ENCODE measurements around the gene PCDHB12. TPM values are rescaled to one million over a fixed set of nuclear protein-coding genes. Genes with fewer than 3 reads are reported as not detected.
"Not testable (repeated sequence)": the region's sequence is repeated elsewhere in the genome, so short reads cannot be mapped to it uniquely, and the experiment has no call there.

PCDHB12 gene
- total and polyA plus RNA-seq, 8 donors: 0.46 to 2.5 (median 1.4) TPM

GRCh38 chr5:141213656-141214339 lies 5.3 kb downstream of the PCDHB12 start, which contains the start of gene PCDHB13:
Gene PCDHB13 (plus strand): TSS chr5:141213919. CDS start chr5:141214124, 205 bp downstream.
- intact Hi-C loops (cut with DNase I); H3K4me1 ChIP-seq; H3K36me3 ChIP-seq; H3K27ac ChIP-seq; H3K27me3 ChIP-seq; H3K9me3 ChIP-seq; FAIRE-seq: not testable (repeated sequence)
- peak within 1 kb of the TSS in 2 of 4 donors; percentile 10 to 21 for H3K4me3 ChIP-seq
- 7% methylated on average over 12 to 14 of the region's 18 CpGs for WGBS, 2 donors
- peak; percentile 43 to 75 (median 73) for DNase-seq
- TF ChIP-seq CTCF (IDR thresholded peaks at IDR 0.05): peak in 1 of 4 donors; percentile 27
- peak; percentile 80 to 95 (median 93) for ATAC-seq

- H3K27me3 ChIP-seq; DNase-seq; H3K27ac ChIP-seq; H3K36me3 ChIP-seq; intact Hi-C loops (cut with DNase I); H3K4me3 ChIP-seq; H3K4me1 ChIP-seq; FAIRE-seq; H3K9me3 ChIP-seq: not testable (repeated sequence)
- 50 to 67% methylated on average over 9 to 11 of the region's 12 CpGs for WGBS, 2 donors
- peak in 2 of 4 donors; percentile 14 to 48 for ATAC-seq
Measured at GRCh38 chr5:141214583-141214982, 6.1 kb downstream of the PCDHB12 start.

- FAIRE-seq; H3K9me3 ChIP-seq; intact Hi-C loops (cut with DNase I); H3K4me3 ChIP-seq; DNase-seq; H3K4me1 ChIP-seq; ATAC-seq; H3K27ac ChIP-seq; H3K27me3 ChIP-seq; H3K36me3 ChIP-seq: not testable (repeated sequence)
- WGBS, 2 donors: 28 to 40% methylated on average over 24 to 35 of the region's 40 CpGs
Measured at GRCh38 chr5:141215504-141215903, 7.0 kb downstream of the PCDHB12 start.

- H3K4me1 ChIP-seq; H3K27ac ChIP-seq; H3K9me3 ChIP-seq; FAIRE-seq; H3K36me3 ChIP-seq; H3K27me3 ChIP-seq; DNase-seq; H3K4me3 ChIP-seq; ATAC-seq; intact Hi-C loops (cut with DNase I): not testable (repeated sequence)
- 38 to 42% methylated on average over 7 to 19 of the region's 26 CpGs for WGBS, 2 donors
Measured at GRCh38 chr5:141216035-141216434, 7.5 kb downstream of the PCDHB12 start.

- H3K27ac ChIP-seq: no peak within 1 kb of the TSS
- H3K27me3 ChIP-seq: no peaks in the 10 kb centered on the region
- H3K9me3 ChIP-seq: peaks cover 0 to 19% (median 4%) of the 10 kb centered on the region in 4 donors
- 28 to 36% methylated on average over 15 of the region's 15 CpGs for WGBS, 2 donors
- peak within 1 kb of the TSS in 1 of 4 donors; percentile 7 for H3K4me3 ChIP-seq
- no peak for TF ChIP-seq CTCF (IDR thresholded peaks at IDR 0.05)
- FAIRE-seq (no peak), DNase-seq (no peak), ATAC-seq (peak in 3 of 4 donors; percentile 45 to 75 (median 65))
- no peaks in the 10 kb centered on the region for H3K36me3 ChIP-seq
- intact Hi-C loops (cut with DNase I): no loop called here
- no peaks in the 10 kb centered on the region for H3K4me1 ChIP-seq
Measured at GRCh38 chr5:141223112-141223783, 14.7 kb downstream of the PCDHB12 start, which contains the start of gene PCDHB14. Gene PCDHB14 (plus strand): TSS chr5:141223343. CDS start chr5:141223506, 163 bp downstream.

GRCh38 chr5:141224844-141225243 lies 16.3 kb downstream of the PCDHB12 start:
- H3K9me3 ChIP-seq: peaks cover 0 to 19% (median 4%) of the 10 kb centered on the region in 4 donors
- H3K4me3 ChIP-seq; intact Hi-C loops (cut with DNase I); H3K27me3 ChIP-seq; H3K4me1 ChIP-seq; H3K36me3 ChIP-seq; FAIRE-seq; ATAC-seq; H3K27ac ChIP-seq; DNase-seq: not testable (repeated sequence)
- 15 to 21% methylated on average over 28 to 35 of the region's 40 CpGs for WGBS, 2 donors

GRCh38 chr5:141225421-141225820 lies 16.9 kb downstream of the PCDHB12 start:
- ATAC-seq; H3K27me3 ChIP-seq; DNase-seq; H3K4me3 ChIP-seq; FAIRE-seq; H3K27ac ChIP-seq; H3K36me3 ChIP-seq; H3K4me1 ChIP-seq; intact Hi-C loops (cut with DNase I): not testable (repeated sequence)
- WGBS, 2 donors: 30% methylated on average over 20 to 30 of the region's 30 CpGs
- H3K9me3 ChIP-seq: peaks cover 0 to 19% (median 4%) of the 10 kb centered on the region in 4 donors

All from pancreas (tissue), 10 donors.